NCI-H1417 treated with DMSO at 0.1 percent for 48 hours (cell line): ENCODE results near the gene KAZN.
"Not testable (repeated sequence)": the region's sequence is repeated elsewhere in the genome, so short reads cannot be mapped to it uniquely, and the experiment has no call there.

Source experiments
- DNase-seq: peaks from one replicate; lab custom pipeline; 2025; lab: John Stamatoyannopoulos, UW

KAZN gene

GRCh38 chr1:15038232-15039016 lies 439.9 kb downstream of the KAZN start:
- DNase-seq: no peak

- no peak for DNase-seq
Measured at GRCh38 chr1:15039017-15039648, 440.6 kb downstream of the KAZN start.

- no peak for DNase-seq
Measured at GRCh38 chr1:15039901-15040300, 441.4 kb downstream of the KAZN start.

- DNase-seq: not testable (repeated sequence)
Measured at GRCh38 chr1:15040685-15041084, 442.2 kb downstream of the KAZN start.

GRCh38 chr1:15042866-15043265 lies 444.4 kb downstream of the KAZN start:
- no peak for DNase-seq

GRCh38 chr1:15043934-15044333 lies 445.4 kb downstream of the KAZN start:
- DNase-seq: no peak

GRCh38 chr1:15045123-15045522 lies 446.6 kb downstream of the KAZN start:
- no peak for DNase-seq

GRCh38 chr1:15046487-15047165 lies 448.1 kb downstream of the KAZN start:
- DNase-seq: no peak

- no peak for DNase-seq
Measured at GRCh38 chr1:15047237-15047636, 448.8 kb downstream of the KAZN start.

GRCh38 chr1:15048437-15048980 lies 450.0 kb downstream of the KAZN start:
- DNase-seq: no peak

GRCh38 chr1:15049067-15049466 lies 450.6 kb downstream of the KAZN start:
- DNase-seq: no peak

- no peak for DNase-seq
Measured at GRCh38 chr1:15051882-15052528, 453.5 kb downstream of the KAZN start.

- DNase-seq: no peak
Measured at GRCh38 chr1:15053153-15053552, 454.7 kb downstream of the KAZN start.

- DNase-seq: no peak
Measured at GRCh38 chr1:15055736-15056415, 457.4 kb downstream of the KAZN start.

GRCh38 chr1:15056515-15057285 lies 458.2 kb downstream of the KAZN start:
- DNase-seq: no peak

GRCh38 chr1:15057834-15058233 lies 459.3 kb downstream of the KAZN start:
- no peak for DNase-seq

- DNase-seq: no peak
Measured at GRCh38 chr1:15058261-15058660, 459.8 kb downstream of the KAZN start.

GRCh38 chr1:15060104-15060503 lies 461.6 kb downstream of the KAZN start:
- no peak for DNase-seq

GRCh38 chr1:15062479-15063099 lies 464.1 kb downstream of the KAZN start:
- no peak for DNase-seq

- DNase-seq: no peak
Measured at GRCh38 chr1:15063346-15063745, 464.9 kb downstream of the KAZN start.
